ENCODE measurements around the gene ANKMY1.

ANKMY1 gene

GRCh38 chr2:240506406-240507059, 51.3 kb downstream of the ANKMY1 start:
- DNase-seq, result no peak
- Histone ChIP-seq H3K9me3 (ENCODE audit: severe bottlenecking) (no peaks in the 10 kb centered on the region), H3K36me3 (no peaks in the 10 kb centered on the region), H3K4me3 (ENCODE audit: low read depth, low read length) (no peak overlapping the region), H3K27me3 (ENCODE audit: insufficient read depth, low read depth, severe bottlenecking) (no peaks in the 10 kb centered on the region), H3K27ac (no peak overlapping the region)
- no peak for TF ChIP-seq CTCF (IDR thresholded peaks at IDR 0.05; ENCODE audit: low read depth, low read length)

GRCh38 chr2:240505910-240506309, 51.9 kb downstream of the ANKMY1 start:
- no peak for TF ChIP-seq CTCF (IDR thresholded peaks at IDR 0.05; ENCODE audit: low read depth, low read length)
- Histone ChIP-seq H3K36me3 (no peaks in the 10 kb centered on the region), H3K4me3 (ENCODE audit: low read depth, low read length) (no peak overlapping the region), H3K9me3 (ENCODE audit: severe bottlenecking) (no peaks in the 10 kb centered on the region), H3K27me3 (ENCODE audit: insufficient read depth, low read depth, severe bottlenecking) (no peaks in the 10 kb centered on the region), H3K27ac (no peak overlapping the region)
- no peak for DNase-seq

GRCh38 chr2:240503848-240504247, 53.9 kb downstream of the ANKMY1 start:
- DNase-seq, result no peak
- Histone ChIP-seq H3K9me3 (ENCODE audit: severe bottlenecking) (no peaks in the 10 kb centered on the region), H3K27ac (no peak overlapping the region), H3K36me3 (no peaks in the 10 kb centered on the region; the same call in 1 of the 2 replicates), H3K4me3 (ENCODE audit: low read depth, low read length) (no peak overlapping the region), H3K27me3 (ENCODE audit: insufficient read depth, low read depth, severe bottlenecking) (no peaks in the 10 kb centered on the region)
- no peak for TF ChIP-seq CTCF (IDR thresholded peaks at IDR 0.05; ENCODE audit: low read depth, low read length)

- Histone ChIP-seq H3K9me3 (ENCODE audit: severe bottlenecking) (no peaks in the 10 kb centered on the region), H3K4me3 (ENCODE audit: low read depth, low read length) (no peak overlapping the region), H3K27ac (no peak overlapping the region), H3K27me3 (ENCODE audit: insufficient read depth, low read depth, severe bottlenecking) (no peaks in the 10 kb centered on the region), H3K36me3 (no peaks in the 10 kb centered on the region; the same call in 1 of the 2 replicates)
- no peak for TF ChIP-seq CTCF (IDR thresholded peaks at IDR 0.05; ENCODE audit: low read depth, low read length)
- no peak for DNase-seq
Measured at GRCh38 chr2:240503375-240503774, 54.4 kb downstream of the ANKMY1 start.

GRCh38 chr2:240502430-240503121, 55.2 kb downstream of the ANKMY1 start:
- DNase-seq, result no peak
- Histone ChIP-seq H3K9me3 (ENCODE audit: severe bottlenecking) (no peaks in the 10 kb centered on the region), H3K27me3 (ENCODE audit: insufficient read depth, low read depth, severe bottlenecking) (no peaks in the 10 kb centered on the region), H3K27ac (no peak overlapping the region), H3K4me3 (ENCODE audit: low read depth, low read length) (no peak overlapping the region), H3K36me3 (no peaks in the 10 kb centered on the region; the same call in 1 of the 2 replicates)
- no peak for TF ChIP-seq CTCF (IDR thresholded peaks at IDR 0.05; ENCODE audit: low read depth, low read length)
